ENCODE results near the gene PLEKHG5. TPM values are rescaled to one million over a fixed set of nuclear protein-coding genes. Genes with fewer than 3 reads are reported as not detected.

The PLEKHG5 gene
- total and polyA plus RNA-seq, 10 of the 15 experiments (the other 5 are each of a cell fraction or from before 2014, with no cell fraction given), result 0.04 to 1.1 (median 0.18) TPM; not detected in 1

- Histone ChIP-seq H2AFZ (ENCODE audit: control insufficient read depth, low read depth, low read length) (no peak overlapping the region), H3K27ac (ENCODE audit: control insufficient read depth, insufficient read depth) (no peak overlapping the region), H4K20me1 (ENCODE audit: control insufficient read depth, insufficient read depth) (peaks cover 4% of the 10 kb centered on the region), H3K36me3 (ENCODE audit: control insufficient read depth in 2 of 2, insufficient read depth in 2 of 2, low read length in 1 of 2) (no peaks in the 10 kb centered on the region), H3K9ac (ENCODE audit: control insufficient read depth, insufficient read depth, low read length) (no peak overlapping the region), H3K4me2 (ENCODE audit: control insufficient read depth, insufficient read depth) (no peak overlapping the region), H3K79me2 (ENCODE audit: control insufficient read depth, insufficient read depth, low read length) (no peaks in the 10 kb centered on the region), H3K9me3 (replicated peaks; ENCODE audit: control insufficient read depth, insufficient read depth, low read length) (no peaks in the 10 kb centered on the region), H3K4me3 (no peak overlapping the region), H3K4me1 (ENCODE audit: control insufficient read depth, insufficient read depth, low read length) (no peaks in the 10 kb centered on the region), H3K27me3 (replicated peaks in 1 of 2; ENCODE audit: control insufficient read depth in 2 of 2, insufficient read depth in 2 of 2, low read length in 1 of 2) (no peaks in the 10 kb centered on the region)
- intact Hi-C loops (cut with micrococcal nuclease; ENCODE audit: unreplicated experiment), result no loop called here
- BruUV-seq (replicated peaks), result no TSS peak
- SMC1A ChIA-PET (ENCODE audit: uncharacterized antibody, unreplicated experiment), result no interaction called here
- RAD21 ChIA-PET (ENCODE audit: unreplicated experiment), result no interaction called here
- DNase-seq (ENCODE audit: low read depth, low spot score) (no peak), ATAC-seq (no peak), FAIRE-seq (no peak)
- in situ Hi-C loops (cut with MboI), result no loop called here
- POLR2A ChIA-PET, result interaction anchor here (0.6 kb wide), 1 partner anchor 41 kb away, joined by 5 read pairs; no protein-coding TSS in a partner anchor
- TF ChIP-seq PBX3 (IDR thresholded peaks at IDR 0.05; ENCODE audit: insufficient replicate concordance, low read depth, low read length), result no peak
- TF ChIP-seq BCL11A (IDR thresholded peaks at IDR 0.05; ENCODE audit: low read depth, low read length), result no peak
- TF ChIP-seq TCF7 (IDR thresholded peaks at IDR 0.05; ENCODE audit: borderline replicate concordance), result no peak
- no peak for TF ChIP-seq DPF2 (IDR thresholded peaks at IDR 0.05)
- no peak for TF ChIP-seq BACH1 (IDR thresholded peaks at IDR 0.05; ENCODE audit: borderline replicate concordance)
- TF ChIP-seq ZNF207 (IDR thresholded peaks at IDR 0.05; ENCODE audit: borderline replicate concordance), result no peak
- TF ChIP-seq ELK1 (IDR thresholded peaks at IDR 0.05; ENCODE audit: low read depth, low read length), result no peak
- TF ChIP-seq EZH2 (IDR thresholded peaks at IDR 0.05; ENCODE audit: borderline replicate concordance, control insufficient read depth, low read depth, low read length), result no peak
- TF ChIP-seq ZBED1 (IDR thresholded peaks at IDR 0.05; ENCODE audit: borderline replicate concordance), result no peak
- CTCF ChIA-PET, result interaction anchor here (1.0 kb wide), 1 partner anchor 77 kb away, joined by 3 read pairs; no protein-coding TSS in a partner anchor
- 68% methylated on average over 13 of the region's 15 CpGs for WGBS (ENCODE audit: insufficient coverage, insufficient replicate concordance, low lambda C conversion rate, missing lambda C conversion rate)
Measured at GRCh38 chr1:6435129-6435528, 56.3 kb downstream of the PLEKHG5 start.

All from GM12878 (cell line).